Bone marrow (tissue), 2 donors: ENCODE data around the gene KIAA0753.

Source experiments
- DNase-seq, 2 donors: peaks; one replicate each; lab custom pipeline; 2025; lab: John Stamatoyannopoulos, UW

KIAA0753 gene

GRCh38 chr17:6641247-6641863, 844 bp upstream of the KIAA0753 start:
- peak in 1 of 2 donors; percentile 22 for DNase-seq

DNA sequence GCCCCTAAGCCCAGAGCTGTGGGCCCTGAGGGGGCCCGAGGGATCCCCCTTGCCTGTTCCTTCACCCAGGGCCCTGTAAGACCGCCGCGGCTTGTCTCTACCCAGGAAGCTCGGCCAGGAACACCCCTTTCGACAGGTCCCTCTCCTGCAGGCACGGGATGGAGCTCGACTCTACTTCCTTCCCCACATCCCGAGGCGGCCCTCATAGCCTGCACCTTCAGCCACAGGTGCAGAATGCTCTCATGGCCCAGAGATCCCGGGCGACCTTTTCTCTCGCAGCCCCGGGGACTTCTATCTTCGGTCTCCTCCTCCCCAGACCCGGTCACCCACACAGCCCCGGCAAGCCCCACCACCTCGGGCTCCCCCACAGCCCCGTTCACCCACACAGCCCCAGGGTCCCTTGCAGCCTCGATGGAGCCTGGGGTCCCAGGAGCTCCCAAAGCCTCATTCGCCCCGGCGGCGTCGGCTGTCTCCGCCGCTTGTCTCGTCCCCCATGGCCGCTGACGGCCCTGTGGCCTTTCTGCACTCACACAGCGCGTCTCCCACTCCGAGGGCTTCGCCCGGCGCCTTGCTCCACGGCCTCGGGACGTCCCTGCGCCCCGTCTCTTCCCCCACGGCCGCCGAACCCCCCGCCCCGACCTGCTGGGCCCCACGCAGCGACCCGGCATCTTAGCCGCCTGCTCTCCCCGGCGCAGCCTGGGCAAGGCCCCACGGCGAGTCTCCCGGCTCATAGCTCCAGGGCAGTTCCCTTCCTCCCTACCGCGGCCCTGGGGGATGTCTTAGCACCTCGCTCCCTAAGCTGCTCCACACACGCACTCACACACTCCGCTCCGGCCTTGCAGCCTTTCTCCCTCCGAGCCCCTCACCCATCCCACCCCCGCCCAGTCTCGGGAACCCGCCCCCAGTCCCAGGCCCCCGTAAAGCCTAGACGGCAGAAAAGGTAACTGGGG, 650 bp downstream of the KIAA0753 start:
- DNase-seq = peak in 1 of 2 donors; percentile 76

DNA sequence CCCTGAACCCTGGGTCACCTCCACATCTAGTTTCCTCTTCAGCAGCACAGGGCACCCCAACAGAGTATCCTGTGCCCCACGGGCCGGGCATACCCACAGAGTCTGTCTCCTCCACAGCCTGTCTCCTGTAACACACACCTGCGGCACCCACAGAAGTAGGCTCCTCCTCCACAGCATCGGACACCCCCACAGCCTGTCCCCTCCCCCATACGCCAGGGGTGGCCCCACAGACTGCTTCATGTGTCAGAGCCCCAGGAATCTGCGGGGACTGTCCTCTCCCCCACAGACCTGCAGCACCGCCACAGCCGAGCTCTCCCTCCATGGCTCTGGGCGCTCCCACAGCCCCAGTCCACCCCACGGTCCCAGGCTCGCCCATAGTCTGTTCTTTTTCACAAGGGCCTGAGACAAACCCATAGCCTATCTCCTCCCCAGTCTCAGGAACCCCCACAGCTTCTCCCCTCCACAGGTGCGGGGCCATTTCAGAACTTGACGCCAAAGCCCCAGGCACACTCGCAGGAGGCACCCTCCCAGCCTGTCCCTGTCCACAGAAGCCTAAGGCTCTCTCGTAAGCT, 1.4 kb downstream of the KIAA0753 start:
- DNase-seq = no peak

DNA sequence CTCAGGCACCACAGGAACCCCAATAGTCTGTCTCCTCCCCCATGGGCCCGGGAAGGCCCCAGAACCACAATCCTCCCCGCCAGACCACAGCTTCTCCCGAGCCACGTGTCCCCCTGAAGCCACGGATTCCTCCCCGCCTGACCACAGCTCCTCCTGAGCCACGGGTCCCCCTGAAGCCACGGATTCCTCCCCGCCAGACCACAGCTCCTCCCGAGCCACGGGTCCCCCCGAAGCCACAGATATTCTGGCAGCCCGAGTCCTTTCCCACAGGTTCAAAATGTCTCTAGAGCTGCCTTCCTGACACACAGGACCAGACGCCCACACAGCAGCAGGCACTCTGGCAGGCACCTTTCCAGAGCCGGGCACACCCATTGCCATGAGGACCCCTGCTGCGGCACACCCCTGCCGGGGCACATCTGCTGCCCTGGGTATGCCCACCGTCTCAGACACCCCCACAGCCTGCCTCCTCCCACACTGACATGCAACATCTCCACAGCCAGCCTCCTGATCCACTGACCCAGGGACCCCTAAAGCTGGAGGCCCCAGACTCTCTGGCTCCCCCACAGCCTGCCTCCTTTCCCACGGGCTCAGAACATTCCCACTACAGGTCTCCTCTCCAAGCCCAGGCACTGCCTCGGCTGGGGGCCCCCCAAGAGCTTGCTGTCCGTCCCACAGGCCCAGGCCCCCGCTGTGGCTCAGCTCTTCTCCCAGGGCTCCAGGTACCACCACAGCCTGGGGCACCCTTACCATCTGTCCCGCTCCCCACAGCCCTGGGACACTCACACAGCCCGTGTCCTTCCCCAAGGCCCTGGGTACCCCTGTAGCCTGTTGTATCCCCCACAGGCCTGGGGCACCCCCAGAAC, 2.2 kb downstream of the KIAA0753 start:
- DNase-seq = no peak

- DNase-seq = no peak
Measured at GRCh38 chr17:6637458-6637840, 3.1 kb downstream of the KIAA0753 start.

GRCh38 chr17:6636616-6637457, 3.7 kb downstream of the KIAA0753 start:
- DNase-seq = no peak

DNA sequence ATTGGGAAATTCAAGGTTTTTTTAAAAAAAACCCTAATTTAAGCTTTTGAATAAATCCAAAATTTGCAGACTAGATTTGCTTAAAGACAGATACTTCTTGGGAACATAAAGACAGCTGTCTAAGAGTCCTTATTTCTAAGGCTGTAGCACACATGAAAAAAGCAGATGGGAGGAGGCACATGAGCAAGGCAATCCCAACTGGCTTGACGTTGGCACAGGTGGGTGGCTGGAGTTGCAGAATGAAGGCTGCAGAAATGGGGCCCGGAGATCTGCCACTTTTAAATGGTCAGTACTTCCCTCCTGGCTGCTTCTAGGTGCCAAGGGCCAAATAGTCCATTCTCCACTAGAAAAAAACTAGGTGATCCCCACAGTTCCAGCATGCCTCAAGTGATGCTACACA, 4.4 kb downstream of the KIAA0753 start:
- no peak for DNase-seq

DNA sequence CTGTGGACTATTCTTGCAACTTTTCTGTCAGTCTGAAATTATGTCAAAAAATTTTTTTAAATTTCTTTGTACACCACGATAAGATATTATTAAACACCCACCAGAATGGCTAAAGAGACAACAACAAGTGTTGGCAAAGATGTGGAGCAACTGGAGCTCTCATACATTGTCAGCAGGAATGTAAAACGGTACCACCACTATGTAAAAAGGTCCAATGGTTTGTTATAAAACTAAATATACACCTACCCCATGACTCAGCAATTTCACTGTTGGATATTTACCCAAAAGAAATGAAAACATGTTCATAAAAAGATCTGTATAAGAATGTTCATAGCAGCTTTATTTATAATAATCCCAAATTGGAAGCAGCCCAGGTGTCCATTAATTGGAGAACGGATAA, 7.2 kb downstream of the KIAA0753 start:
- DNase-seq = no peak

DNA sequence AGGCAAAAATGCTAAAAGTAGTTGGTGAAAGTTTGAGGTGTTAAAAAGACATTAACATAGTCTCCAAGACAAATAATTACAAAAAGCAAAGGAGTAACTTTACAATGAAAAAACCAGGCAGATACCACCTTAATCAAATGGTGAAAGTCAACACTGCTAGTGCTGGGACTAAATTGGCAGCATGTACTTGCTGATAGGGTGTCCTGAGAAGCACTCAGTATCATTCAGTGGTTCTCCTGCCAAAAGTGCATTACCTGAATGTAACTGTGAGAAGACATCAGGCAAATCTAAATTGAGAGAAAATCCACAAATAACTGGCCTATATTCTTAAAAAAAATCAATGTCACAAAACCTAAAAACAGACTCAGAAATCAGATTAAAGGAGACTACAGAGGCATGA, 8.0 kb downstream of the KIAA0753 start:
- DNase-seq = no peak

- no peak for DNase-seq
Measured at GRCh38 chr17:6630390-6630789, 10.1 kb downstream of the KIAA0753 start.

DNA sequence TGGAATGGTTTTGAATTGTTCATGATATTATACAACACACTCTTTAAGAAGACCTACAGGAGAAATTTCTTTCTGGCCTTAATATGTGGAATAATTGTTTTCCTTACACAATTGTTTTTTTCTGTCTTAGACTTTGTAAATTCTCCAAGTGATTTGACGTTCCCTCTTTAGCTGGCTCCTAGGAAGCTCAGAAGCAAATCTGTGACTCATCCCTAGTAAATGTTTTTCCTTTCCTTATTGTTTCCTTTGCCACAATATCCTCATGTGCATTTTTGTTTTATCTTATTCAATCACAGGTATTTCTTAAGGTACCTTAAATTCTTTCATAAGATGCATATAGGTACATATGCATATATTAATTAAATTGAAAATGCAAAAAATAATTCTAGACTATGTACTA, 13.5 kb downstream of the KIAA0753 start:
- DNase-seq = no peak

- DNase-seq = no peak
Measured at GRCh38 chr17:6626616-6627015, 13.9 kb downstream of the KIAA0753 start.

GRCh38 chr17:6623941-6624340, 16.6 kb downstream of the KIAA0753 start:
- no peak for DNase-seq

DNA sequence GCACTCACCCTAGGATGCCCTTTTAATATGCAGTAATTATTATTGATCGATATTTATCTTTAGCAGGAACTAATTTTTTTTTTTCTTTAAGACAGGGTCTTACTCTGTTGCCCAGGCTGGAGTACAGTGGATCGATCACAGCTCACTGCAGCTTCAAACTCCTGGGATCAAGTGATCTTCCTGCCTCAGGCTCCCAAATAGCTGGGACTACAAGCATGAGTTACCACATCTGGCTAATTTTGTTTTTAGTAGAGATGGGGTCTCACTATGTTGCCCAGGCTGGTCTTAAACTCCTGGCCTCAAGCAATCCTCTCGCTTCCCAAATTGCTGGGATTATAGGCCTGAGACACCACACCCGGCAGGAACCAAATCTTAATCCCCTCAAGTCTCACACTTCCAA, 29.3 kb downstream of the KIAA0753 start:
- no peak for DNase-seq

- no peak for DNase-seq
Measured at GRCh38 chr17:6610011-6610410, 30.5 kb downstream of the KIAA0753 start.

GRCh38 chr17:6608321-6608720, 32.2 kb downstream of the KIAA0753 start:
- no peak for DNase-seq

DNA sequence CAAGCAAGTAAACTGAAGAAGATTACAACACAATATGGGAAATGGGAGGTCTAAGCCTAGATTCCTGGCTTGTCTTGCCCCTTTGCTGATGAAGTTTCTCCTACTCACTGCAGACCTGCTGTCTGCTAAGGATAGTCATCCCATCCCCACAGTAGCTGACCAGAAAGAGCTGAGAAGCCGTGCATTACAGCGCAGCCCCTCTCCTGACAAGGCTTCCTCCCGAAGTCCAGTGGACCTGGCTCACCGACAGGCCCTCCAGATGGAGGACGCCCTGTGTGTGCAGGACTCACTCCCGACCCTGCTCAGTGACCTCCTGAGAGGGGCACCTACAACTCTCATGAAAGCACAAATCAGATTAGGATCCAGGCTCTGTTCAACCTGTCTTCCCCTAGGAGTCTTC, 35.4 kb downstream of the KIAA0753 start:
- no peak for DNase-seq

DNA sequence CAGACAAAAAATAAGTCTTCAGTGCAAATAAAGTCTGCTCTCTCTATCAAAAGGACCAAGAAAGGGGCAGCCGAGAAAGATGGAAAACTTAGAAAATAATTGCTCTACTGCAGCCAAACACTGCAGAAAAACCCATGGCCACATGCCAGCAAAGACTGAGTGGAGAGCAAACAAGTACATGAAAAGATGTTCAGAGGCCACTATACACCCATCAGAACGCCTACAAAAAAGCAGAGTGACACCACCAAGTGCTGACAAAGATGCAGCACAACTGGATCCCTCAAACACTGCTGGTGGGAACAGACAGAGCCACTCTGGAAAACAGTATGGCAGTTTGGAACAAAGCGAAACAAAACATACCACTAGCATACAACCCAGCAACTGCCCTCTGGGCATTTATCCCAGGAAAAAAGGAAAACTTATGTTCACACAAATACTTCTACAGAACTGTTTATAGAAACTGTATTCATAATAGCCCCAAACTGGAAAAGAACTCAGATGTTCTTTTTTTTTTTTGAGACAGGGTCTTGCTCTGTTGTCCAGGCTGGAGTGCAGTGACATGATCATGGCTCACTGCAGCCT, 36.7 kb downstream of the KIAA0753 start:
- no peak for DNase-seq

DNA sequence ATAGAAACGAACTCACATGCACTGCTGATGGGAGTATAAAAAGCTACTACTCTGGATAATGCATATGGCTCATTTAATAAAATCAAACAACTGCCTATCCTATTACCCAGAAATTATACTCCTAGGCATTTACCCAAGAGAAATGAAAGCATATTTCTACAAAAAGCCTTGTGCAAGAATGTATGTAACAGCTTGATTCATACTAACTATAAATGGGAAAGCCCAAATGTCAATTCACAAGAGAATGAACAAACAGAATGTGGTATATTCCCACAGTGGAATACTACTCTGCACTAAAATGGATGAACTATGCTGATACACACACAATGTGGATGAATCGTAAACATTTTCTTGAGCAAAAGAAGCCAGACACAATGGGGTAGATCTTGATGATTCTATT, 38.4 kb downstream of the KIAA0753 start:
- DNase-seq = no peak

- DNase-seq = peak in 1 of 2 donors; percentile 67
Measured at GRCh38 chr17:6599364-6599763, 41.1 kb downstream of the KIAA0753 start.

DNA sequence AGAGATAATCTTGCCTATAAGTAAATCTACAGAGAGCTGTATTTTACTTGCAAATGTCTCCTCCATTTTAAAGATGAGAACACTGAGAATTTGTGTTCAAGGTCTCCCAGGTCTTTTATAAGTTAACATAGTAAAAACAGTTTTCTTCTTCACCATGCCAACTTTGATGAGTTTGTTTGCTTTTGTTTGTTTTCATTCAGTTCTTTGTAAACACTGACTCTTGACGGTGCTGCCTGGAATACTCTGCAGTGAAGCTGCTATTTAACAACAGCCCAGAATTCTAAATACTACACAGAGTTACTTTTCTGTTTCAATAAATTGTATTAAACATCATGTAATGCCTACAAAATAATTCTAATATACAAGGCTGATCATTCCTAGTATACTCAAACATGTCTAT, 42.8 kb downstream of the KIAA0753 start:
- DNase-seq = no peak
